Activated naive CD8-positive, alpha-beta T cell treated with anti-CD3 and anti-CD28 coated beads, Interleukin-2, amount 50 U/mL, for 16 hours (primary cell): ENCODE measurements around the gene KCNH5.

Experiments used
- DNase-seq: peaks from one replicate; pipeline ENCODE4 v3.0.0-alpha.2; 2020; ENCODE audit warnings: low read depth, low spot score

Gene KCNH5

DNA sequence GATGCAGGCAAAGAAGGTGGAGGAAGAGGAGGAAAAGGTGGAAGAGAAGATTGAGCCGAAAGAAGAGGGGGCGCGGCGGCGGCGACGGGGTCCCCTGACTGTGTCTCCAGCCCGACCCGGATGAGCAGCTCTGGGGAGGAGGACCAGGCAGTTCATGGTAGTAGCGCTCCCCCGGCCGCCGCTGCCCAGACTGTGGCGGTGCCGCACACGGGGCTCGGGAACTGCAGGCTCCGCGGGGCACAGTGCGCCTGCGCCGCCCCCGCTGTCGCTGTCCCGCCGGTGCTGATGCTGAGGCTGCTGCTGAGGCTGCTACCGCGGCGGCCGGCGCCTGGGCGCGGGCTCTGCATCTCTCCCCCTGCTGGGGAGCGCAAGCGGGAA is at the start of gene KCNH5:
Gene KCNH5, minus strand, starts transcription at position 225 of the 378 bp plus-strand sequence. CDS start 272 bp downstream, outside the sequence.
- DNase-seq = no peak

DNA sequence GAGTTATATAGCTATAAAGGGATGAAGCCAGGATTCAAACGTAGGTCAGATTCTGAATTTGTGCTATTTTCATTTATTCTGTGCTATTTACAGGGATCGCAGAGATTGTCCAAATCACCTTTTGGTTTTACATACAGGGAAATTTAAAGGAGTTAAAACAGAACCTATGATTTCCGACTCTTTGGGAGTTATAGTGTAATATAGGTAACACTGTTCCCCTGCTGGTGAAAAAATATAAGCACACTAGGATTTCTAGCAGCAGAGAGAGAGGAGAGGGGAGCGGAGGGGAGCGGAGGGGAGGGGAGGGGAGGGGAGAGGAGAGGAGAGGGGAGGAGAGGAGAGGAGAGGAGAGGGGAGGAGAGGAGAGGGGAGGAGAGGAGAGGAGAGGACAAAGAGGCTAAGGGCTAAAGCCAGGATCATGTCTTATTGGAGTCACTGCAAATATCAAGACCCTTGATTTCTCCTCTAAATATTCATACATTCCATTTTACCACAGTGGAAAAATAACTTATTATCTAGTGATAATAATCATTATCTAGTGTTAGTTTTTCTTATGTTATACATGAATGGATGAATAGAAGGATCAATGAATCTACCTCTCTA is 46.2 kb upstream of the KCNH5 start:
- no peak for DNase-seq

- no peak for DNase-seq
Measured at GRCh38 chr14:63088865-63089264, 43.6 kb upstream of the KCNH5 start.

DNA sequence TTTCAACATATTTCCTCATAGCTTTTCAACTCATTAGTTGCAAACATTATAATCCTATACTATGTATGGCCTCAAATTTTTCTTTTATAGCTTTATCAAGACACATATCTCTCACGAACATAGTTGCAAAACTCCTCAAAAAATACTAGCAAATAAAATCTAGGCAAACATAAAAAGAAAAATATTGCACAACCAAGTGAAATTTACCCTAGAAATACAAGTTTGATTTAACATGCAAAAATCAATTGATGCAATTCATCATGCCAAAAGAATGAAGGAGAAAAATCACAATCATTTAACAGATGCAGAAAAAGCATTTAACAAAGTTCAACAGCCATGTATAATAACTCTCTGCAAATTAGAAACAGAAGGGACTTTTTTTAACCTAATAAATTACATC is 33.3 kb upstream of the KCNH5 start:
- no peak for DNase-seq

- no peak for DNase-seq
Measured at GRCh38 chr14:63076488-63076887, 31.2 kb upstream of the KCNH5 start.

DNA sequence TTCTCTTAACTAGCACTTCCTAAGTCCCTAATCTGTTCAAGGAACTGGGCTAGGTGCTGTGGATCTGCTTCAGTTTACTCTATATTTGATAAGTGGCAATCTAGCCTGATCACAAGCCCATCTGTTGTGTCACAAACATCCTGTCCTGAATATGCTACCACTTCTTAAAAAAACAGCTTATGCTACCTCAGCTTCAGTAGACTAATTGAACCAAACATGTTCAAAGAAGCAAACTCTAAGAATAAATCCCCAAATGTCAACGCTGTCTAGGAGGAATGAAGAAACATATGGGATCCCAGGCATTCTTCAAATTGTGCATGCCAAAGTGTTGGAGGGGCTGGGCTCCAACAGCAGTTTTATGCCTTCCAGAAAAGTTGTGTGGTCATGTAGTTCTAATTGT is 10.4 kb upstream of the KCNH5 start:
- DNase-seq = no peak

DNA sequence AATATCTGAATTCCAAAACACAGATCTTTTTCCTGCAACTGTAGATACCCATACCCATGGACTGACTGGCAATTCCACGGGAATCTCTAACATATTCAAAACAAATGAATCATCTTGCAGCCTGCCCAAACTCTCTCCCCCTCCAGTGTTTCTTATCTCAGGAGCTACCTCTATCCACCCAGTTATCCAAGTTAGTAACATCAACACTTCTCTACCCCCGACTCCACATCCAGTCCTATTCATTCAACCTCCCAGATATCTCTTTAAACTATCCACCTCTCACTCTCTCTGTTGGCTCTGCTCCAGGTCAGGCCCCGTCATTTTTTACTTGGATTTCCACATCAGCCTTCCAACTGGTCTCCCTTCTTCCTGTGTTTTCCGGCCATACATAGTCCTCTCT is 6.7 kb upstream of the KCNH5 start:
- DNase-seq = no peak

DNA sequence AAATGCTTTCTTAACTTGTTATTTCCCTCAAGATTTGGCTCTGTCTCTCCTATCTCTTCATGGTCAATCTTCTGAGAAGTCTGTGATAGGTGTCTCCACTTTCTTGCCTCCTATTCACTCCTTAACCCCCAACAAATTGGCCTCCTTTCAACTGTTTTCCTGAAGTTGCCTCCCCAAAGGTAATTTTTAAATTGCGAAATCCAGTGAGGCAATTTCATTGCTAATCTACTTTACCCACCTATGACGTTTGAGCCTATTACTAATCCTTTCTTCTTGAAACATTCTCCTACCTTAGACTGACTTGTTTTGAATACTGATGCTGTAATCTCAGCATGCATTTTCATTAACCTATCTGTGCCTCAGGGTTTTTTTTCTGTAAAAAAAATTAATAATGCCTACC is 6.0 kb upstream of the KCNH5 start:
- DNase-seq = no peak

GRCh38 chr14:63050694-63051093 is 5.4 kb upstream of the KCNH5 start:
- no peak for DNase-seq

DNA sequence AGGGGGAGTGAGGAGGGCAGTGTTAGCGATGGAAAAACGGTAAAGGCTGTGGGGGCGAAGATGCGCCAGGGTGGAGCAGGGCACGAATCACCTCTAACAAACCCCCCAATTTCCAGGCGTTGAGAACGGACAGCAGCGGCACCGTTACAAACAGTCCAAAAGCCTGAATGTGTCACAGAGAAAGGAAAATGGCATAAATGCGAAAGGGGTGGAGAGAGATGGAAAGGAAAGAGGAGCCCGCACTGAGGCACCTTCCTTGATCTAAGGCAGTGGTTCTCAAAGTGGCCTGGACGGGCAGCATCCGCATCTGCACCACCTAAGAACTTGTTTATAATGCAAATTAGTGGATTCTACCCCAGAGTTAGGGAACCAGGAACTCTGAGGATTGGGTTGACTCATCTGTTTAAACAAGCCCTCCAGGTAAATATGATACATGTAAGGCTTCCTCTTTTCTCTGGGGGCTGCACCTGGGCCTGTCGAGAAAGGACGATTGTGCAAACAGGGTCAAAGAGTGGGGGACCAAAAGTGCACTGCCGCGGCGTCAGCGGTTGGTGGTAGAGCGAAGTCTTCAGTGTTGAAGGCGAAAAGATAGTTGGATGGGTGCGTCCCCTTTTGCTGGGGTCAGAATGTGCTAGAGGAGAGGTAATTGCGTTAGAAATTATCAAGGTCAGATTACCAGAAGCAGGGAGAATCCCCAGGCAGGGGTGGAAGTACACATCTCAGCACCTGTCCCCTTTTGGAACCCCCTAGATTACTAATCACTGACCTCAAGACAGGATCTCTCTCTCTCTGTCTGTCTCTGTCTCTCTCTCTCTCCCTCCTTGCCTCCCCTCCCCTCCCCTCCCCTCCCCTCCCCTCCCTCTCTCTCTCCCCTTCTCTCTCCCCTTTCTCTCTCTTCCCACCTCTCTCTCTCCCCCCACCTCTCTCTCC is 1.3 kb upstream of the KCNH5 start:
- no peak for DNase-seq

GRCh38 chr14:63045612-63046320 is 508 bp upstream of the KCNH5 start:
- no peak for DNase-seq

DNA sequence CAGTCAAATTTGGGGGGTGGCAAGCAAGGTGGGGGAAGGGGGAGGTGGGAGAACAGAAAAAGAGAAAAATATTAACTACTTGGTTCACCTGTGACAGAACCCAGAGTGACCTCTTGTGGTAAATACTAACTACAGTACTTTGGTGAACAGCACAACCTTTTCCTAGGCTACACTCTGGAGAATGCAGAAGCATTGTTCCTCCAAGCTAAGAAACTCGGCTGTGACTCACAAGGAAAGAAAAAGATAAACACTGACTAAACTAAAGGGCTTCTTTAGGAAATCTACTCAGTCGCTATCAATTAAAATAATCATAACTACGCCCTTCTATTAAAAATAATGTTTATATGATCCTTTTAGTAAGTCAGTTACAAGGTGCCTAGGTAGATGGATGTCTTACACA is 5.4 kb downstream of the KCNH5 start:
- no peak for DNase-seq

GRCh38 chr14:63032641-63033040 is 12.6 kb downstream of the KCNH5 start:
- no peak for DNase-seq

DNA sequence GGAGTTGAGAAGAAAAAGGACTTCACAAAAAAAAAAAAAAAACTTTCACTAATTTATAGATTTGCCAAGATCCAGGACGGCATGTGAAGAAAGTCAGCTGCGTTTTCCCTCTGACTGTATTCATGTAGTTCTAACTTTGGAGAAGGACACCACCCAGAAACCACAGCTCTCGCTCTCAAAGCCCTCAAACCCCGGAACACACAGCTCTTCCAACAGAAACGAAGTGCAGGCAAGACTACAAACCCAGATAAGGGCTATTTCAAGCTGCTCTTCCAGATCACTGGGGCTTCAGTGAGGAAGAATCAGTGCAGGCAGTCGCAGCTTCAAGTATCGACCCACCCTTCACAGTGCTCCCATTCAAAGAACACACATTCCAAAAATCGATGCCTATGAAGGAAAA is 13.2 kb downstream of the KCNH5 start:
- no peak for DNase-seq

- DNase-seq = no peak
Measured at GRCh38 chr14:63030113-63030512, 15.1 kb downstream of the KCNH5 start.

GRCh38 chr14:63027719-63028118 is 17.5 kb downstream of the KCNH5 start:
- DNase-seq = no peak

DNA sequence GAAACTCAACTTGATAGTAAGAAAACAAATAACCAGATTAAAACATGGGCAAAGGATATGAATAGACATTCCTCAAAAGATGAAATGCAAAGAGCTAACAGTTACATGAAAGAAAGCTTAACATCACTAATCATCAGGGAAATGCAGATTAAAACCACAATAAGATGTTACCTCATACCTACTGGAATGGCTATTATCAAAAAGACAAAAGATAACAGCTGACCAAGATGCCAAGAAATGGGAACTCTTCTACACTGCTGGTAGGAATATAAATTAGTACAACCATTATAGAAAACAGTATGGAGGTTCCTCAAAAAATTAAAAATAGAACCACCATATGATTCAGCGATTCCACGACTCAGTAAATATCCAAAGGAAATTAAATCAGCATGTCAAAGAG is 18.8 kb downstream of the KCNH5 start:
- no peak for DNase-seq

DNA sequence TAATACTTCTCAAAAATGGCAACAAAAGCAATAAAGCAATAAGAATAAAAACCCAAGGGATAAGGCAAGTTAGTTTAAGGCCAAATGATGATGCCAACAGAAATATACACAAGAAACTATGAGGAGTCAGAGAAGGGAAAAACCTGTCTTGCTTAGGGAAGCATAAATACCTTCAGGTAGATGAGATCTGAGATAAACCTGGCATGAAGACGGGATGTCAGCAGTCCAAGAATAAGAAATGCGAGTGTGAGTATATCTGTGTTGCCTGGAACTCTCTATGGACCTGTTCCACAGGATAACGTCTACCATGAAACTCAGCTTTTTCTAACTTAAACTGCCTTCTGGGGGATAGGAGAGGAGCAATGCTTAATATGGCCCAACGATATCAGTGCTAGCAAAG is 30.6 kb downstream of the KCNH5 start:
- no peak for DNase-seq

DNA sequence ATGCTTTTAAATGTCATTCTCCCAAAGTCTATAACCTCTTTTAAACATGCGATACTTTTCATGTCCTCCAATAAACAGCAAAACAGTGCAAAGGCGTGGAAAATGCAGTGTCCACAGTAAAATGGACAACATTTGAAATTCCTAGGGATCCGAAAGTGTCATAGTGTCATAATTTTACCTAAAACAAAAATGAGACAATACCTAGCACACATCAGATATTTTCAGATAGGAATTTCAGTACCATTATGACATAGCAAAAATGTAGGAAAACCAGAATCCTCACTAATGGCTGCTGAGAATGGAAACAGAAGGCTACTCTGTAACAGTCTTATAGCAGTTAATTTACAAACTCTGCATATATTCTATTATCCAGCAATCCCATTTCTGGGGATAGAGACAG is 33.1 kb downstream of the KCNH5 start:
- DNase-seq = no peak

- no peak for DNase-seq
Measured at GRCh38 chr14:63011623-63012022, 33.6 kb downstream of the KCNH5 start.

DNA sequence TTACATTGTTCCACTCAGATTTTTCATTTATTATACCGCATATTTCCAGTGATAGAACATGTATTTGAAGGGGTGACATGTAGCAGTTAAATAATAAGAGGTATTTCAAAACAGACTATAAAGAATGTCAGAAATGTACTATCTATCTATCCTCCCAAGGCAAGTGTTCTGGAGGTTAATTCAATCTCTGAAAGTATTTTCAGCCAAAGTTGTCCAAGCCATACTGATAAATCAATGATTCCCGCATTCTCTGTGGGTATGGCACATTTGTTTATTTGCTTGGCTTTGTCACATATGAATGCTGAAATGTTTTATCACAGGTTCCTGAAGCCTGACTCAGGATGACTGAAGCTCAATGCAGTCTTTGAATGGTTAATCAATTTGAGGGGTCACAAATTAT is 35.8 kb downstream of the KCNH5 start:
- no peak for DNase-seq

- no peak for DNase-seq
Measured at GRCh38 chr14:63006531-63006930, 38.7 kb downstream of the KCNH5 start.

DNA sequence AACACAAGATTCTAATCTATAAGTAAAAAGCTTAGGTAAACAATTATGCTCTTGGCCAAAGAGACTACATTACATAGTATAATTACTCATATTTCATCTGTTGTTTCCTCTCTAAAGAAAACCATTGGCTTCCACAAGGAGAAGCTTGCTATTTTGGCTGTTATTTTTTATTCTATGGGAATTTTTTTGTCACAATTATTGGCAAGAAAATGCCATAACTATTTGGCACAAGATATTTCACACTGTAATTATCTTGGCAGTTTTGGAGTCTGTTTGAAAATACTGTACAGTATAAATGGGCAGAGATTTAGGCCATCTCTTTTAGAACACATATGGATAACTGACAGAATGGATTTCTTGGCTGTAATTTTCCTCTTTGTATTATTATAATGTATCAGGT is 51.2 kb downstream of the KCNH5 start:
- no peak for DNase-seq
